Heart right ventricle (tissue), 16 donors: ENCODE measurements around the gene KSR1. TPM values are rescaled to one million over a fixed set of nuclear protein-coding genes. Genes with fewer than 3 reads are reported as not detected.

ENCODE experiments used
- ATAC-seq, 8 donors: fragments of 200-7000 bp; cut with Tn5 transposase; one replicate each; pipeline ENCODE4 v1.9.1; 2020; ENCODE audit warnings: mild to moderate bottlenecking in 8 of 8, moderate library complexity in 8 of 8, moderate number of reproducible peaks in 1 of 8
- DNase-seq, 2 donors: peaks; one replicate each; pipeline ENCODE4 v3.0.0-alpha.2; 2020
- H3K27ac ChIP-seq, 10 donors: fragments of 200-600 bp; sonication (generic) in 2 of 10; one replicate each; pipeline versions ENCODE4 v1.5.0 to v1.8.0; 2020 to 2022; ENCODE audit warnings: mild to moderate bottlenecking in 3 of 10
- H3K27me3 ChIP-seq, 7 donors: fragments of 200-600 bp; one replicate each; pipeline ENCODE4 v1.8.0; 2021 to 2022; ENCODE audit warnings: mild to moderate bottlenecking in 2 of 7
- H3K36me3 ChIP-seq, 9 donors: fragments of 200-600 bp; sonication (generic) in 1 of 9; one replicate each; pipeline versions ENCODE4 v1.5.0 to v1.8.0; 2020 to 2022; ENCODE audit warnings: mild to moderate bottlenecking in 2 of 9
- H3K4me1 ChIP-seq, 9 donors: fragments of 200-600 bp; sonication (generic) in 1 of 9; one replicate each; pipeline versions ENCODE4 v1.5.0 to v1.8.0; 2020 to 2022; ENCODE audit warnings: mild to moderate bottlenecking in 4 of 9
- H3K4me3 ChIP-seq, 10 donors: fragments of 200-600 bp; sonication (generic) in 2 of 10; one replicate each; pipeline versions ENCODE4 v1.5.0 to v1.8.0; 2020 to 2022; ENCODE audit warnings: mild to moderate bottlenecking in 7 of 10, moderate library complexity in 2 of 10
- H3K9me3 ChIP-seq, 11 donors: fragments of 200-600 bp in 10 of 11; sonication (generic) in 2 of 11; one replicate each; pipeline versions ENCODE4 v1.5.0 to v1.8.0; 2013 to 2022; ENCODE audit warnings: mild to moderate bottlenecking in 2 of 11, control low read depth in 1 of 11, moderate library complexity in 1 of 11
- CTCF ChIP-seq, 9 donors: fragments of 200-600 bp; sonication (generic) in 2 of 9; IDR thresholded peaks; one replicate each; pipeline versions ENCODE4 v1.5.0 to v1.8.0; 2021 to 2022; ENCODE audit warnings: antibody characterized with exemption in 9 of 9, mild to moderate bottlenecking in 5 of 9, moderate library complexity in 1 of 9
- WGBS, 2 donors: extraction: QIAGEN DNeasy Blood & Tissue Kit; methylation state at CpG; one replicate each; pipeline ENCODE4 v1.1.7; 2013; ENCODE audit warnings: inconsistent platforms in 1 of 2; 5-methylcytosine and 5-hydroxymethylcytosine counted together
- intact Hi-C, 10 donors: fragments of 100-400 bp; cut with DNase I; formaldehyde crosslinking; loops; one replicate each; pipeline versions ENCODE4 v1.11.1 to v1.14.2; 2022
- polyA plus RNA-seq, 2 donors: library from polyadenylated mRNA; stranded (reverse); fragments of 200-250 nt; gene quantifications; one replicate each; pipeline ENCODE4 v1.2.3, GENCODE V29; 2013
- total RNA-seq, 10 donors: library from RNA; stranded (reverse); fragmentation: NEBNext Ultra II Directional in 3 of 10; extraction: Animal tissue kit (Norgen Biotek cat#: 25700) in 3 of 10; gene quantifications; one replicate each; pipeline versions ENCODE4 v1.2.1 to v1.2.4, GENCODE V29; 2021 to 2023
- donor health status: Arrhythmogenic right ventricular cardiomyopathy.
- donor health status: ischemic (EF 13 %, LVEDD 7.1; RV severe dilation, severe dysfunction).
- donor health status: healthy with polysubstance abuse.
- donor health status: DM: no; HTN: yes; CAD: no.
- donor health status: DM: no; HTN: no; CAD: no.
- donor health status: ischemic (EF 25% LVEDD 6.9; RV normal size, moderate dysfunction).
- donor health status: ischemic (EF 25% LVEDD 5.7; RV mildly dilated, moderate dysfunction).
- donor health status: healthy.
- donor health status: DM: yes; HTN: yes; CAD: no.
- donor health status: Ischemic cardiomyopathy.
- donor health status: ischemic (EF 35%, LVEDD 5.7; RV mildly dilated, moderate dysfunction).
- donor health status: nonischemic (EF 11% LVEDD 7.7; RV severe dilation, severe dysfunction).
- donor health status: DM: yes; HTN: yes; CAD: no.
- donor health status: PGD.
- donor health status: ischemic (EF 29% LVEDD 5.4; RV normal size, mild dysfunction).
- donor health status: nonischemic (EF 23%, LVEDD 6.1; RV moderate dilation, normal function).

The KSR1 gene
- total and polyA plus RNA-seq, 12 donors: 5.6 to 19.6 (median 8.6) TPM

- H3K4me3 ChIP-seq: no peak overlapping the region
- H3K4me1 ChIP-seq: peaks cover 0 to 15% (median 0%) of the 10 kb centered on the region in 9 donors
- DNase-seq (no peak), ATAC-seq (no peak)
- intact Hi-C loops: loop anchor here (5.0 to 10.0 kb wide), 11 partner anchors 37 to 215 kb away; no protein-coding TSS in a partner anchor
- 96% methylated on average over 5 of the region's 5 CpGs for WGBS, 2 donors
- H3K9me3 ChIP-seq: no peaks in the 10 kb centered on the region
- no peak for TF ChIP-seq CTCF (IDR thresholded peaks at IDR 0.05)
- no peaks in the 10 kb centered on the region for H3K27me3 ChIP-seq
- H3K36me3 ChIP-seq: no peaks in the 10 kb centered on the region
- no peak overlapping the region for H3K27ac ChIP-seq
Observed at GRCh38 chr17:27449988-27450387, 6.3 kb upstream of the KSR1 start.

- Histone ChIP-seq H3K4me1 (peaks cover 0 to 15% (median 0%) of the 10 kb centered on the region in 9 donors), H3K27me3 (no peaks in the 10 kb centered on the region), H3K4me3 (no peak overlapping the region), H3K9me3 (no peaks in the 10 kb centered on the region), H3K36me3 (no peaks in the 10 kb centered on the region), H3K27ac (no peak overlapping the region)
- no peak for DNase-seq
- intact Hi-C loops: loop anchor here in 7 of 10 donors (5.0 to 10.0 kb wide), 8 partner anchors 37 to 216 kb away; no protein-coding TSS in a partner anchor
- no peak for ATAC-seq
- no peak for TF ChIP-seq CTCF (IDR thresholded peaks at IDR 0.05)
- 80 to 86% methylated on average over 1 of the region's 1 CpG for WGBS, 2 donors
Observed at GRCh38 chr17:27450416-27450815, 5.8 kb upstream of the KSR1 start.

DNA sequence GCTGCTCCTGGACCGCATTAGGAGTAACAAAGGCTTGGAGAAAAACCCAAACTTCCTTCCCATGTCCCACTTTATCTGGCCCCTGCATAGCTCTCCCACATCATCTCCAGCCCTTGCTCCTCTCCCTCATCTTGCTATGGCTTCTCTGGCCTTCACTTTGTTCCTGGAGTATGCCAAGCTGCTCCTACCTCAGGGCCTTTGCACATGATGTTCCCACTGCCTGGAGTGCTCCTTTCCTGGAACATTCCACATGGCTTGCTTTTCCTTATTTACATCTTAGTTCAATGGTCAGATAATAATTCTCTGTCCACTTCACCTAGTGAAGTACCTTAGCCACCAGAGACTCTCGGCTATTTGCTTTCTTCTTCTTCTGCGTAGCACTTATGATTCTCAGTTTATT, 4.3 kb upstream of the KSR1 start:
- H3K9me3 ChIP-seq: no peaks in the 10 kb centered on the region
- DNase-seq: no peak
- ATAC-seq: no peak
- no peaks in the 10 kb centered on the region for H3K27me3 ChIP-seq
- 89 to 97% methylated on average over 3 of the region's 3 CpGs for WGBS, 2 donors
- TF ChIP-seq CTCF (IDR thresholded peaks at IDR 0.05): no peak
- peaks cover 0 to 13% (median 4%) of the 10 kb centered on the region in 9 donors for H3K4me1 ChIP-seq
- H3K27ac ChIP-seq: no peak overlapping the region
- no peak overlapping the region for H3K4me3 ChIP-seq
- intact Hi-C loops: loop anchor here in 7 of 10 donors (5.0 to 10.0 kb wide), 8 partner anchors 35 to 217 kb away; no protein-coding TSS in a partner anchor
- H3K36me3 ChIP-seq: no peaks in the 10 kb centered on the region

GRCh38 chr17:27452828-27453227, 3.4 kb upstream of the KSR1 start:
- no peak for TF ChIP-seq CTCF (IDR thresholded peaks at IDR 0.05)
- no peaks in the 10 kb centered on the region for H3K9me3 ChIP-seq
- 74 to 76% methylated on average over 5 of the region's 5 CpGs for WGBS, 2 donors
- intact Hi-C loops: loop anchor here in 7 of 10 donors (5.0 to 10.0 kb wide), 8 partner anchors 34 to 218 kb away; no protein-coding TSS in a partner anchor
- no peak for DNase-seq
- no peaks in the 10 kb centered on the region for H3K36me3 ChIP-seq
- peaks cover 0 to 16% (median 11%) of the 10 kb centered on the region in 9 donors for H3K4me1 ChIP-seq
- H3K27ac ChIP-seq: no peak overlapping the region
- no peak for ATAC-seq
- H3K27me3 ChIP-seq: no peaks in the 10 kb centered on the region
- H3K4me3 ChIP-seq: no peak overlapping the region
